Measurements from ENCODE around the gene AIFM3. TPM values are rescaled to one million over a fixed set of nuclear protein-coding genes. Genes with fewer than 3 reads are reported as not detected.

AIFM3 gene
- total RNA-seq, 1 donor from 2014 or later = 0.64 TPM

DNA sequence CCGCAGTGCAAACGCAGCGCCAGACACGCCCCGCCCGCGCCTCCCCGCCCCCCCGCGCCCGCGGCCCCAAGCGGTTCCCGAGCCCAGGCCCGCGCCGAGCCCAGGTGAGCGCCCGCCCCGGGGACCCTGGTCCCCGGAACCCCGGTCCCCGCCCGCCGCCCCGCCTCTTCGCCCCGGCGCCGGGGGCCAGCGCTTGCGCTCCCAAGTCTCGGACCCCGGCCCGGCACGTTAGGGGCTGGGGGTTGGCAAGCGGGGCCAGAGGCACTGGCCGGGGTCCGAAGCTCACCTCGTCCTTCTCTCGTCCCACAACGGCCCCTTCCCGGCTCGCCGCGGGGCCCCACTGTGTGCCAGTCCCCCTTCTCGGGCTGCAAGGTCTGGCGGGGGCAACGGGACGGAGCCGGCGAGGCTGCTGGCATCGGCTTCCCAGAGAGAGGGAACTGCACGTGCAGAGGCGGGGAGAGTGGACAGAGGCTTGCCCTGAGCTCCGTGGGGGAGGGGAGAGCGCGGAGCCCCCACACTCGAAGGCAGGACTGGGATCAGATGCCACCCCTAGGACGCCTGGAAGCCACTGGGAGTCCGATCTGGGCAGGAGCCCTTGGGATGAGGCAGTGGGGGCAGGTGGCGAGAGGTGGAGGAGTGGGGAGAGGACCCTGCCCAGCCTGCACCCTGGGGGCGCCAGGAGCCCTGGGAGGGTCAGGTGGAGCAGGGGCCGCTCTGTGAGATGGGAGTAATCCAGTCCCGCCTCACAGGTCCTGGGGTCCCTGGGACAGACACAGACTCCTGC, 1.8 kb upstream of the AIFM3 start:
- no peaks in the 10 kb centered on the region for H3K36me3 Mint-ChIP-seq (ENCODE audit: unreplicated experiment)
- DNase-seq = peak; percentile 14
- TF ChIP-seq CTCF (IDR thresholded peaks at IDR 0.05; ENCODE audit: partially characterized antibody, unreplicated experiment) = no peak
- H3K9me3 Mint-ChIP-seq (ENCODE audit: unreplicated experiment) = peaks cover 3% of the 10 kb centered on the region
- H3K27ac Mint-ChIP-seq (ENCODE audit: unreplicated experiment) = no peak overlapping the region
- H3K4me3 Mint-ChIP-seq (ENCODE audit: unreplicated experiment) = no peak overlapping the region
- peaks cover 8% of the 10 kb centered on the region for H3K4me1 Mint-ChIP-seq (ENCODE audit: low read depth, unreplicated experiment)
- H3K27me3 Mint-ChIP-seq (ENCODE audit: unreplicated experiment) = peaks cover 16% of the 10 kb centered on the region

DNA sequence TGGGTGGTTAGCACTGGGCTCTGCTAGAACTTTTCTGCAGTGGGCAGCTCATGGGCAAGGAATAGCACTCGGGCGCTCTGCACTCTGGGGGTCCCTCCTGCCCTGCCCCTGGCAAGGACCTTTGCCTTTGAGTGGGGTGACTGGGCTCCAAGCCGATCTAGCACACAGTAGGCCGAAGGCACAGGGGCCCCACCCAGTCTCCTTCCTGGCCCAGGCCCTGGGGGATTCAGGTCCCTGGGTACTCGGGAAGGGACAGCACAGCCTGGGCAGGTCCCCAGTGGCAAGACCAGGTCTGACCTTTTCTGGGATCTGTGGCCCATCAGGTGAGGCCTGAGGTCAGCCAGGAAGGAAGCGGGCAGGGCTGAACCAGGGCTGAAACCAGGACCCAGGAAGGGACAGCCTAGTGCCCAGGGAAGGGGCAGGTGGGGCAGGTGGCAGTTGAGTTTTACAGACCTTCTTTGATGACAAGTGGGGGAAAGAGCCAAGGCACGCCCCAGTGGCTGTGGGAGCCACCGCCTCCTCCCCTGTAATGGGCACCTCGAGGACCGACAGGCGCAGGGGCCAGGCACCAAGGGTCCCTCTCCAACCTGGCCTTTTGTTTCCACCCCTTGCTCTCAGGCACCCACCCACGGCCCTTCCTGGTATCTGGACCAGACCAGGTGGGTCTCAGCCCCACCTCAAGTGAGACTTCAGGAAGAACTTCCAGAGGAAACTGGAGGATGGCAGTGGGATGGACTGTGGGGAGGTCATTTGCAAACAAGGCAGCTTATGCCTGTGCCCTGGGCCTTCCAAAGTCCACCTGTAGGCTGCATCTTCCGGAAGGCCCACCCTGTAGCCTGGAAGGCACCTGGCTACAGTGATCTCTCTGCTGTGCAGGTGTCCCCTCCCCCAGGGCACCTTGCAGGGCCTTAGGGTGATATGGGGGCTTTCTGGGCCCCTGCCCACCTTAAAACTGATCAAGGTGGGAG, 883 bp upstream of the AIFM3 start:
- Mint-ChIP-seq H3K4me1 (ENCODE audit: low read depth, unreplicated experiment) (peaks cover 8% of the 10 kb centered on the region), H3K27me3 (ENCODE audit: unreplicated experiment) (peaks cover 16% of the 10 kb centered on the region), H3K36me3 (ENCODE audit: unreplicated experiment) (no peaks in the 10 kb centered on the region), H3K4me3 (ENCODE audit: unreplicated experiment) (no peak overlapping the region), H3K27ac (ENCODE audit: unreplicated experiment) (no peak overlapping the region), H3K9me3 (ENCODE audit: unreplicated experiment) (no peaks in the 10 kb centered on the region)
- no peak for TF ChIP-seq CTCF (IDR thresholded peaks at IDR 0.05; ENCODE audit: partially characterized antibody, unreplicated experiment)
- no peak for DNase-seq

GRCh38 chr22:20967697-20968211, 699 bp downstream of the AIFM3 start:
- peaks cover 8% of the 10 kb centered on the region for H3K4me1 Mint-ChIP-seq (ENCODE audit: low read depth, unreplicated experiment)
- no peak overlapping the region for H3K27ac Mint-ChIP-seq (ENCODE audit: unreplicated experiment)
- peaks cover 4% of the 10 kb centered on the region for H3K9me3 Mint-ChIP-seq (ENCODE audit: unreplicated experiment)
- no peak for TF ChIP-seq CTCF (IDR thresholded peaks at IDR 0.05; ENCODE audit: partially characterized antibody, unreplicated experiment)
- H3K4me3 Mint-ChIP-seq (ENCODE audit: unreplicated experiment) = no peak overlapping the region
- H3K36me3 Mint-ChIP-seq (ENCODE audit: unreplicated experiment) = no peaks in the 10 kb centered on the region
- DNase-seq = no peak
- H3K27me3 Mint-ChIP-seq (ENCODE audit: unreplicated experiment) = peaks cover 16% of the 10 kb centered on the region

- H3K4me3 Mint-ChIP-seq (ENCODE audit: unreplicated experiment) = no peak overlapping the region
- peaks cover 16% of the 10 kb centered on the region for H3K27me3 Mint-ChIP-seq (ENCODE audit: unreplicated experiment)
- peaks cover 4% of the 10 kb centered on the region for H3K9me3 Mint-ChIP-seq (ENCODE audit: unreplicated experiment)
- no peak for TF ChIP-seq CTCF (IDR thresholded peaks at IDR 0.05; ENCODE audit: partially characterized antibody, unreplicated experiment)
- no peak for DNase-seq
- H3K27ac Mint-ChIP-seq (ENCODE audit: unreplicated experiment) = no peak overlapping the region
- H3K36me3 Mint-ChIP-seq (ENCODE audit: unreplicated experiment) = no peaks in the 10 kb centered on the region
- peaks cover 8% of the 10 kb centered on the region for H3K4me1 Mint-ChIP-seq (ENCODE audit: low read depth, unreplicated experiment)
Observed at GRCh38 chr22:20968281-20968977, 1.4 kb downstream of the AIFM3 start.
